GM10266 (cell line): ENCODE measurements around the gene ZFYVE28.

Source experiments
- DNase-seq: peaks from one replicate; pipeline ENCODE4 v3.0.0; 2012; ENCODE audit errors: extremely low spot score
- CTCF ChIP-seq: IDR thresholded peaks from 2 replicates; pipeline ENCODE4 v1.5.1; 2012; ENCODE audit warnings: mild to moderate bottlenecking, low read depth; ENCODE audit not compliant: control insufficient read depth, insufficient read depth; ENCODE audit errors: missing control alignments

The ZFYVE28 gene

GRCh38 chr4:2450394-2451035, 32.1 kb upstream of the ZFYVE28 start:
- TF ChIP-seq CTCF = no peak
- no peak for DNase-seq

GRCh38 chr4:2449511-2450392, 31.3 kb upstream of the ZFYVE28 start:
- no peak for TF ChIP-seq CTCF
- DNase-seq = no peak

- no peak for DNase-seq
- no peak for TF ChIP-seq CTCF
These were observed 30.6 kb upstream of the ZFYVE28 start for GRCh38 chr4:2449051-2449450.

- no peak for DNase-seq
- TF ChIP-seq CTCF = no peak
These were observed 30.1 kb upstream of the ZFYVE28 start for GRCh38 chr4:2448589-2448988.

- no peak for TF ChIP-seq CTCF
These were observed 28.5 kb upstream of the ZFYVE28 start for GRCh38 chr4:2446656-2447564.

GRCh38 chr4:2445571-2445970, 27.1 kb upstream of the ZFYVE28 start:
- no peak for TF ChIP-seq CTCF
- no peak for DNase-seq

More at GRCh38 chr4:2446656-2447564, 28.5 kb upstream of the ZFYVE28 start:
- DNase-seq = no peak
